Thyroid gland (tissue), 4 donors: ENCODE measurements around the gene PTRH1. TPM values are rescaled to one million over a fixed set of nuclear protein-coding genes. Genes with fewer than 3 reads are reported as not detected.

Experiments
- DNase-seq, 2 donors: peaks; one replicate each; pipeline ENCODE4 v3.0.0-alpha.2; 2019
- H3K27ac ChIP-seq, 3 donors: fragments of 200-600 bp; sonication (generic); 1 replicate in 2 of 3; 2 replicates in 1 of 3; pipeline ENCODE4 v1.5.1; 2016 to 2019; ENCODE audit warnings: mild to moderate bottlenecking in 1 of 3, moderate library complexity in 1 of 3
- H3K27me3 ChIP-seq: fragments of 200-600 bp; sonication (generic); one replicate; pipeline ENCODE4 v1.5.1; 2019
- H3K36me3 ChIP-seq, 2 donors: fragments of 200-600 bp; sonication (generic); one replicate each; pipeline ENCODE4 v1.5.1; 2016 to 2019
- H3K4me1 ChIP-seq, 2 donors: fragments of 200-600 bp; sonication (generic); one replicate each; pipeline ENCODE4 v1.5.1; 2017 to 2019
- H3K4me3 ChIP-seq, 3 donors: fragments of 200-600 bp; sonication (generic); replicated peaks in 1 of 3; 1 replicate in 2 of 3; 2 replicates in 1 of 3; pipeline ENCODE4 v1.5.1; 2016; ENCODE audit warnings: mild to moderate bottlenecking in 1 of 3
- H3K9me3 ChIP-seq: fragments of 200-600 bp; sonication (generic); one replicate; pipeline ENCODE4 v1.5.1; 2017
- POLR2A ChIP-seq, 2 donors: fragments of 450-650 bp; IDR thresholded peaks; one replicate each; pipeline ENCODE4 v1.6.1; 2017; ENCODE audit warnings: antibody characterized with exemption in 2 of 2, mild to moderate bottlenecking in 2 of 2, moderate library complexity in 1 of 2
- WGBS, 2 donors: methylation state at CpG; one replicate each; pipeline ENCODE4 v1.1.5; 2017; 5-methylcytosine and 5-hydroxymethylcytosine counted together
- intact Hi-C: fragments of 100-400 bp; cut with DNase I; formaldehyde crosslinking; loops from one replicate; pipeline ENCODE4 v1.15.1; 2023
- total RNA-seq, 4 donors: library from RNA; depleted of rRNA; stranded (reverse); fragments of >200 nt; gene quantifications; one replicate each; pipeline ENCODE4 v1.2.3, GENCODE V29; 2016
- TF ChIP-seq, protein P1 (sequence below), 6 experiments: fragments of 200-600 bp in 3 of 6; fragments of 450-650 bp in 3 of 6; sonication (generic) in 3 of 6; IDR thresholded peaks; one replicate each; pipeline ENCODE4 v1.5.1; 2016 to 2019; ENCODE audit warnings: antibody characterized with exemption in 6 of 6, mild to moderate bottlenecking in 2 of 6, inconsistent platforms in 1 of 6, moderate library complexity in 1 of 6

Gene PTRH1
- total RNA-seq, 4 donors from 2014 or later, result 24.1 to 64.3 (median 43.4) TPM

DNA sequence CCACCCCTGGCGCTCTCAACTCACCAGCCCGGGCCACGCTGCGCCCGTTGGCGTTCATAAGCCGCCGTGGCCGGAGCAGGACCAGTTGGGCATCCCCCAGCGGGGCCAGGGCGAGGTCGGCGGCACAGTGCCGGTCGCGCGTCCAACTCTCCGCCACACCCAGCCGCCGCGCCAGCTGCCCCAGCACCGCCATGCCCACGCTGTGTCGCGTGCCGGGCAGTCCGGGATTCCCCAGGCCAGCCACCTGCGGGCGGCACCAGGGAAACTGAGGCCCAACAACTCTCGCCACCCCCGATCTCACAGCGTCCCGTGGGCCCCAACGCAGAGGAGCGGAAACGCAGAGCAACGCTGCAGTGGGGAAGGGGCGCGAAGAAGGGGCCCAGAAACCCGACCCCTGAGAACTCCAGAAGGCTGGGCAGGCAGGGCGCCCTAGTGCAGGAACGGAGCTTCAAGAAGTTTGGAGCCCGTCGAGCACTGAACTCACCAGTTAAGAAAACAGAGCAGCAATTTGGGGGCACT, 453 bp downstream of the PTRH1 start:
- intact Hi-C loops, result no loop called here
- peak; percentile 36 to 41 for DNase-seq
- no peaks in the 10 kb centered on the region for H3K27me3 ChIP-seq
- 0% methylated on average over 14 of the region's 44 CpGs; no CpG with 5 or more reads in 1 of the 2 donors for WGBS, 2 donors
- H3K36me3 ChIP-seq, result no peaks in the 10 kb centered on the region
- H3K4me1 ChIP-seq, result peaks cover 18 to 33% of the 10 kb centered on the region in 2 donors
- TF ChIP-seq POLR2A (IDR thresholded peaks at IDR 0.05), result no peak
- TF ChIP-seq, protein P1, sequence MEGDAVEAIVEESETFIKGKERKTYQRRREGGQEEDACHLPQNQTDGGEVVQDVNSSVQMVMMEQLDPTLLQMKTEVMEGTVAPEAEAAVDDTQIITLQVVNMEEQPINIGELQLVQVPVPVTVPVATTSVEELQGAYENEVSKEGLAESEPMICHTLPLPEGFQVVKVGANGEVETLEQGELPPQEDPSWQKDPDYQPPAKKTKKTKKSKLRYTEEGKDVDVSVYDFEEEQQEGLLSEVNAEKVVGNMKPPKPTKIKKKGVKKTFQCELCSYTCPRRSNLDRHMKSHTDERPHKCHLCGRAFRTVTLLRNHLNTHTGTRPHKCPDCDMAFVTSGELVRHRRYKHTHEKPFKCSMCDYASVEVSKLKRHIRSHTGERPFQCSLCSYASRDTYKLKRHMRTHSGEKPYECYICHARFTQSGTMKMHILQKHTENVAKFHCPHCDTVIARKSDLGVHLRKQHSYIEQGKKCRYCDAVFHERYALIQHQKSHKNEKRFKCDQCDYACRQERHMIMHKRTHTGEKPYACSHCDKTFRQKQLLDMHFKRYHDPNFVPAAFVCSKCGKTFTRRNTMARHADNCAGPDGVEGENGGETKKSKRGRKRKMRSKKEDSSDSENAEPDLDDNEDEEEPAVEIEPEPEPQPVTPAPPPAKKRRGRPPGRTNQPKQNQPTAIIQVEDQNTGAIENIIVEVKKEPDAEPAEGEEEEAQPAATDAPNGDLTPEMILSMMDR (IDR thresholded peaks at IDR 0.05), result no peak
- H3K9me3 ChIP-seq, result no peaks in the 10 kb centered on the region
- peak overlapping the region; percentile 77 to 93 (median 77) for H3K4me3 ChIP-seq
- peak overlapping the region in 2 of 3 donors; percentile 43 to 82 for H3K27ac ChIP-seq

DNA sequence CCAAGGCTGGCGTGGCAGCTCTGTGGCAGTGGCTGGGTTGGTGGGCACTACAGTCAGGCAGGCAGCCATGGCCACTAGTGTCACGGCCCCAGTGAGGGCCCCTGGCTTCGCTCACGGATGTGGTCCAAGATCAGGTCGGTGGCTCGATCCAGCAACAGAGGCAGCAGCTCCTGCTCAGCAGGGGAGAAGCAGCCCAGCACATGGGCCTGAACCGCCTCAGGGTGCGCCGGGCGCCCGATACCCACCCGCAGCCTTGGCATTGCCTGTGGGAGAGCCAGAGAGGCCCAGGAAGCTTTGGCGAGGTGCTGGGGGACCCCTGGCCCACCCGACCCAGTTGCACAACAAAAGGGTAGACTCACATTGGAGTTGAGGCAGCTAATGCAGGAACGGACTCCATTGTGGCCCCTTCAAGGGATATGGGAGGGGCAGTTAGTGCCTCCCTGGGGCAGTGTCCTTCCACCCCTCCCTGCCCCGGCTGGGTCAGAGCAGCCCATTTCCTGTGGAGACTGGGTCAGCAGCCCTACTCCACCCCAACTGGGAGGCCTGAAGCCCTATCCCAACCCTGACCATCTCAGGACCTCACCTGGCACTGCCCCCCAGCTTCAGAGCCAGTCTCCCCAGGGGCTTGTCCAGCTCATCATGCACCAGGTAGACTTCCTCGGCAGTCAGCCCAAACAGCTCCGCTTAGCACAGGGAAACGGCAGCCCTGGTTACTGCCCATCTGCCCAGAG, 1.3 kb downstream of the PTRH1 start:
- peak overlapping the region in 1 of 3 donors; percentile 77 for H3K4me3 ChIP-seq
- H3K27me3 ChIP-seq, result no peaks in the 10 kb centered on the region
- no peak for DNase-seq
- peaks cover 18 to 33% of the 10 kb centered on the region in 2 donors for H3K4me1 ChIP-seq
- no peak for TF ChIP-seq POLR2A (IDR thresholded peaks at IDR 0.05)
- TF ChIP-seq, protein P1 (IDR thresholded peaks at IDR 0.05), result no peak
- intact Hi-C loops, result no loop called here
- no peaks in the 10 kb centered on the region for H3K36me3 ChIP-seq
- WGBS, 2 donors, result 57 to 58% methylated on average over 5 to 6 of the region's 19 CpGs
- H3K9me3 ChIP-seq, result no peaks in the 10 kb centered on the region
- peak overlapping the region in 1 of 3 donors; percentile 43 for H3K27ac ChIP-seq

DNA sequence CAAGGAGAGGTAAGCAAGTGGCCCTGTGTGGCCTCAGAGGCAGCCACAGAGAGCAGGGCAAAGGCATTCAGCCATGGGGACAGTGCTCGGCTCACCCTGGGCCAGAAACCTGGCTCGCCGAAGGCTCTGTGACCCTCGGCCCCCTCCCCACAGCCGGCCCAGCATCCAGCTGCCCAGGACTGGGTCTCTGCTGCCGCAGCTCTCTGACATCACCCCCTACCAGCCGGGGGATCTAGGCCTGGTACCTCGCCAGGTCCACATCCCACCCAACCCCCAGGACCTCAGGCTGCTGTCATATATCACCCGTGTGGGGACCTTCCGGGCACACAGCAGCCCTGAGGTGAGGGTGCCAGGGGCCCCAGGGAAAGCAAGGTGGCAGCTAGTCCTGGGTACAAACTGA, 2.6 kb downstream of the PTRH1 start:
- Histone ChIP-seq H3K4me1 (peaks cover 18 to 33% of the 10 kb centered on the region in 2 donors), H3K36me3 (no peaks in the 10 kb centered on the region), H3K27ac (no peak overlapping the region), H3K9me3 (no peaks in the 10 kb centered on the region), H3K27me3 (no peaks in the 10 kb centered on the region), H3K4me3 (no peak overlapping the region)
- 92% methylated on average over 9 of the region's 10 CpGs; no CpG with 5 or more reads in 1 of the 2 donors for WGBS, 2 donors
- intact Hi-C loops, result no loop called here
- DNase-seq, result no peak
- TF ChIP-seq, protein P1 (IDR thresholded peaks at IDR 0.05), result no peak
- no peak for TF ChIP-seq POLR2A (IDR thresholded peaks at IDR 0.05)

DNA sequence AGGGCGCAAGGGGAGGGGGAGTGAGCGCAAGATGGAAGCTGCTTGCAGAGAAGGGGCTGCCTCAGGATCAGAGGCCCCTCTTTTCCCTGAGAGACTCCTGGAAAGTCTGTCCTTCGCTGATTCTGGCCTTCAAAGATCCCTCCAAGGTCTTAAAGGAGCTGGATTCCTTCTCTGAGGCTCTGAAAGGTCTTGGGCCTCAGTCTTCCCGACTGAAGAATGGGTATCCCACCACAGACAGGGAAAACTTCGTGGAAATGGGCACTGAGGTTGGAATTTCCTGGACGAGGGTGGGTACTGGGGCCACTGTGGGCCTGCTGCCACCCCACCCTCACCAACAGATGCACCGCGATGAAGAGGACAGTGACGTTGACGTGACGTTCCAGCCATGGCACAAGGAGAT, 3.1 kb downstream of the PTRH1 start:
- intact Hi-C loops, result no loop called here
- no peaks in the 10 kb centered on the region for H3K36me3 ChIP-seq
- WGBS, 2 donors, result 93 to 94% methylated on average over 9 to 11 of the region's 11 CpGs
- no peak for TF ChIP-seq POLR2A (IDR thresholded peaks at IDR 0.05)
- TF ChIP-seq, protein P1 (IDR thresholded peaks at IDR 0.05), result no peak
- H3K27me3 ChIP-seq, result no peaks in the 10 kb centered on the region
- no peak for DNase-seq
- H3K4me3 ChIP-seq, result no peak overlapping the region
- H3K4me1 ChIP-seq, result peaks cover 18 to 29% of the 10 kb centered on the region in 2 donors
- H3K27ac ChIP-seq, result no peak overlapping the region
- no peaks in the 10 kb centered on the region for H3K9me3 ChIP-seq

DNA sequence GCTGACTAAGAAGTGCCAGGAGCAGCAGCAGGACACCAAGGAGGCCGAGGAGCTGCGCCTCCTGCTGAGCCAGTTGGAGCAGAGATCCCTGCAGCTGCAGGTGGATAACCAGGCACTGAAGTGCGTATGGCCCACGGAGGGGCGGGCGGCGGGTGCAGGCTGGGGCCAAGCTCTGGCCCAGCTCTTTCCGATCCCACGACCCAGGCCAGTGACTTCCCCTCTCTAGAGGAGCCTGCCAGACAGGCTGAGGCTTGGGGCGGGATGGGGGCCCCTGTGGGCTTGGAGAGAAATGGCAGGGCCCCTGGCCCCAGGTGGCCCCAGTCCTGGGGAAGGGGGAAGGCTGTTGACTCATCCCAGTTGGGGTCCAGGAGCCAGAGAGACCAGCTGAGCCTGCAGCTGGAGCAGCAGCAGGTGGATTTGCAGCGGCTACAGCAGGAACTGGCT, 3.6 kb downstream of the PTRH1 start:
- Histone ChIP-seq H3K4me3 (no peak overlapping the region), H3K9me3 (no peaks in the 10 kb centered on the region), H3K27ac (no peak overlapping the region), H3K27me3 (no peaks in the 10 kb centered on the region), H3K4me1 (peaks cover 18 to 23% of the 10 kb centered on the region in 2 donors), H3K36me3 (no peaks in the 10 kb centered on the region)
- intact Hi-C loops, result no loop called here
- 87% methylated on average over 9 of the region's 11 CpGs for WGBS, 2 donors
- DNase-seq, result no peak
- TF ChIP-seq, protein P1 (IDR thresholded peaks at IDR 0.05), result no peak
- no peak for TF ChIP-seq POLR2A (IDR thresholded peaks at IDR 0.05)
